Liver (tissue), 9 donors: Measurements from ENCODE around the gene PPP2R3A. TPM values are rescaled to one million over a fixed set of nuclear protein-coding genes. Genes with fewer than 3 reads are reported as not detected.

ENCODE experiments used
- DNase-seq: peaks from one replicate; pipeline ENCODE4 v3.0.0-alpha.2; 2017; ENCODE audit warnings: low spot score
- H3K27ac ChIP-seq, 2 donors: one replicate each; pipeline ENCODE4 v1.7.0; 2013; ENCODE audit warnings: inconsistent platforms in 2 of 2, low read length in 2 of 2, control low read depth in 1 of 2, low read depth in 1 of 2, mild to moderate bottlenecking in 1 of 2
- H3K27me3 ChIP-seq, 4 donors: one replicate each; pipeline versions ENCODE4 v1.6.1 to v1.7.0; 2013; ENCODE audit warnings: low read length in 3 of 4, inconsistent platforms in 1 of 4, mild to moderate bottlenecking in 1 of 4, moderate library complexity in 1 of 4; ENCODE audit not compliant: control insufficient read depth in 4 of 4, insufficient read depth in 4 of 4
- H3K36me3 ChIP-seq, 4 donors: one replicate each; pipeline versions ENCODE4 v1.6.1 to v1.7.0; 2013; ENCODE audit warnings: low read length in 3 of 4, mild to moderate bottlenecking in 3 of 4, low read depth in 1 of 4, moderate library complexity in 1 of 4; ENCODE audit not compliant: control insufficient read depth in 4 of 4, insufficient read depth in 3 of 4
- H3K4me1 ChIP-seq, 4 donors: one replicate each; pipeline versions ENCODE4 v1.6.1 to v1.7.0; 2013; ENCODE audit warnings: low read length in 3 of 4, mild to moderate bottlenecking in 3 of 4, moderate library complexity in 1 of 4; ENCODE audit not compliant: control insufficient read depth in 4 of 4, insufficient read depth in 4 of 4
- H3K4me3 ChIP-seq, 3 donors: one replicate each; pipeline versions ENCODE4 v1.6.1 to v1.7.0; 2013; ENCODE audit warnings: low read length in 3 of 3, control low read depth in 1 of 3, low read depth in 1 of 3, mild to moderate bottlenecking in 1 of 3
- H3K9ac ChIP-seq, 2 donors: one replicate each; pipeline ENCODE4 v1.7.0; 2013; ENCODE audit warnings: low read length in 2 of 2, mild to moderate bottlenecking in 2 of 2, moderate library complexity in 2 of 2, control low read depth in 1 of 2, low read depth in 1 of 2
- H3K9me3 ChIP-seq, 4 donors: one replicate each; pipeline versions ENCODE4 v1.6.1 to v1.7.0; 2013; ENCODE audit warnings: low read length in 3 of 4; ENCODE audit not compliant: control insufficient read depth in 4 of 4
- ATF3 ChIP-seq: IDR thresholded peaks from 2 replicates; pipeline ENCODE4 v1.6.1; 2016; ENCODE audit warnings: antibody characterized with exemption
- CTCF ChIP-seq: fragments of 150-350 bp; IDR thresholded peaks from 2 replicates; pipeline ENCODE4 v1.5.1; 2017; ENCODE audit warnings: improper control_type of control experiment, low read depth, low read length; ENCODE audit not compliant: missing input control
- EGR1 ChIP-seq, 2 donors: IDR thresholded peaks; 2 replicates each; pipeline ENCODE4 v1.6.1; 2016 to 2018; ENCODE audit warnings: antibody characterized with exemption in 2 of 2, low read depth in 2 of 2
- FOXA1 ChIP-seq: IDR thresholded peaks from 2 replicates; pipeline ENCODE4 v1.6.1; 2016; ENCODE audit warnings: antibody characterized with exemption
- FOXA2 ChIP-seq: IDR thresholded peaks from 2 replicates; pipeline ENCODE4 v1.6.1; 2016; ENCODE audit warnings: antibody characterized with exemption
- GABPA ChIP-seq, 2 donors: IDR thresholded peaks in 1 of 2; conservative IDR thresholded peaks in 1 of 2; 2 replicates each; pipeline ENCODE4 v1.6.1; 2016; ENCODE audit warnings: antibody characterized with exemption in 2 of 2, mild to moderate bottlenecking in 1 of 2, moderate library complexity in 1 of 2
- HNF4A ChIP-seq, 2 donors: conservative IDR thresholded peaks; 2 replicates each; pipeline ENCODE4 v1.6.1; 2016; ENCODE audit warnings: antibody characterized with exemption in 2 of 2, mild to moderate bottlenecking in 2 of 2
- HNF4G ChIP-seq: IDR thresholded peaks from 2 replicates; pipeline ENCODE4 v1.6.1; 2016; ENCODE audit warnings: antibody characterized with exemption
- JUND ChIP-seq, 2 donors: IDR thresholded peaks; 2 replicates each; pipeline ENCODE4 v1.6.1; 2016; ENCODE audit warnings: antibody characterized with exemption in 2 of 2
- MAX ChIP-seq: IDR thresholded peaks from 2 replicates; pipeline ENCODE4 v1.6.1; 2016; ENCODE audit warnings: antibody characterized with exemption
- NR2F2 ChIP-seq: IDR thresholded peaks from 2 replicates; pipeline ENCODE4 v1.6.1; 2016; ENCODE audit warnings: antibody characterized with exemption
- RAD21 ChIP-seq, 2 donors: IDR thresholded peaks; 2 replicates each; pipeline ENCODE4 v1.6.1; 2016; ENCODE audit warnings: antibody characterized with exemption in 2 of 2, mild to moderate bottlenecking in 2 of 2
- REST ChIP-seq: IDR thresholded peaks from 2 replicates; pipeline ENCODE4 v1.6.1; 2016; ENCODE audit warnings: antibody characterized with exemption, mild to moderate bottlenecking
- RXRA ChIP-seq, 2 donors: IDR thresholded peaks; 2 replicates each; pipeline ENCODE4 v1.6.1; 2017 to 2018; ENCODE audit warnings: antibody characterized with exemption in 2 of 2, mild to moderate bottlenecking in 1 of 2
- SP1 ChIP-seq: IDR thresholded peaks from 2 replicates; pipeline ENCODE4 v1.6.1; 2018; ENCODE audit warnings: antibody characterized with exemption, mild to moderate bottlenecking
- TAF1 ChIP-seq: conservative IDR thresholded peaks from 2 replicates; pipeline ENCODE4 v1.6.1; 2016; ENCODE audit warnings: antibody characterized with exemption, mild to moderate bottlenecking
- YY1 ChIP-seq: IDR thresholded peaks from 2 replicates; pipeline ENCODE4 v1.6.1; 2016; ENCODE audit warnings: antibody characterized with exemption, mild to moderate bottlenecking
- ZBTB33 ChIP-seq: IDR thresholded peaks from 2 replicates; pipeline ENCODE4 v1.6.1; 2016; ENCODE audit warnings: antibody characterized with exemption
- WGBS: extraction: QIAGEN DNeasy Blood & Tissue Kit; methylation state at CpG from one replicate; pipeline ENCODE4 v1.1.7; 2013; 5-methylcytosine and 5-hydroxymethylcytosine counted together
- polyA plus RNA-seq, 2 donors: library from polyadenylated mRNA; stranded (reverse) in 1 of 2; unstranded in 1 of 2; fragments of 200-250 nt in 1 of 2; fragments of >200 nt in 1 of 2; fragmentation: Nextera tagmentation in 1 of 2; extraction: Ambion mirVana in 1 of 2; gene quantifications; one replicate each; pipeline versions ENCODE4 v1.2.1 to v1.2.3, GENCODE V29; 2013 to 2015
- total RNA-seq, 2 donors: library from RNA; depleted of rRNA; stranded (reverse); fragments of >200 nt; gene quantifications; one replicate each; pipeline ENCODE4 v1.2.3, GENCODE V29; 2014
- donor health status: healthy.
- donor health status: healthy.
- donor health status: healthy.
- donor health status: healthy.
- donor health status: healthy.

The PPP2R3A gene
- total and polyA plus RNA-seq, 4 donors, result 0.54 to 3.3 (median 1.6) TPM

GRCh38 chr3:136196064-136196400, 230.5 kb downstream of the PPP2R3A start, which contains the start of gene MSL2 (continued):
- TF ChIP-seq MAX (no peak), SP1 (no peak), EGR1 (IDR thresholded peaks at IDR 0.05; ENCODE audit: low read depth in 2 of 2) (no peak), TAF1 (no peak), FOXA1 (no peak), NR2F2 (no peak), RXRA (IDR thresholded peaks at IDR 0.05) (no peak), ATF3 (no peak), JUND (IDR thresholded peaks at IDR 0.05) (no peak)

GRCh38 chr3:136196401-136197158, 231.1 kb downstream of the PPP2R3A start:
- Histone ChIP-seq H3K27me3 (no peaks in the 10 kb centered on the region), H3K9me3 (no peaks in the 10 kb centered on the region), H3K4me3 (peak overlapping the region; percentile 63 to 92 (median 86)), H3K36me3 (no peaks in the 10 kb centered on the region), H3K9ac (peak overlapping the region; percentile 23 to 94), H3K4me1 (peaks cover 4 to 30% (median 19%) of the 10 kb centered on the region in 4 donors), H3K27ac (peak overlapping the region; percentile 100)
- under 1% methylated on average over 64 of the region's 64 CpGs for WGBS
- TF ChIP-seq TAF1 (peak; percentile 90), ZBTB33 (peak; percentile 18), RAD21 (IDR thresholded peaks at IDR 0.05) (peak; percentile 43 to 61), YY1 (peak; percentile 75), FOXA2 (no peak), FOXA1 (peak; percentile 20), JUND (IDR thresholded peaks at IDR 0.05) (peak in 1 of 2 donors; percentile 39), ATF3 (no peak), EGR1 (IDR thresholded peaks at IDR 0.05; ENCODE audit: low read depth in 2 of 2) (peak in 1 of 2 donors; percentile 85), RXRA (IDR thresholded peaks at IDR 0.05) (peak; percentile 47 to 63), REST (peak; percentile 86), SP1 (peak; percentile 85), MAX (peak; percentile 99), HNF4A (conservative IDR thresholded peaks at IDR 0.05) (peak in 1 of 2 donors; percentile 39), HNF4G (peak; percentile 21), NR2F2 (peak; percentile 20), GABPA (IDR thresholded peaks at IDR 0.05 in 1 of 2, conservative IDR thresholded peaks at IDR 0.05 in 1 of 2) (peak in 1 of 2 donors; percentile 72), CTCF (no peak)
- peak; percentile 98 for DNase-seq
